IMR-90 (cell line): ENCODE results near the gene SLC34A3. TPM values are rescaled to one million over a fixed set of nuclear protein-coding genes. Genes with fewer than 3 reads are reported as not detected.
A peak's percentile ranks its signal among the peaks of the same experiment; 100 is the strongest.

Source experiments
- ATAC-seq: fragments of 200-7000 bp; cut with Tn5 transposase; 2 replicates; pipeline ENCODE4 v1.9.1; 2020; ENCODE audit warnings: low read depth, mild to moderate bottlenecking, moderate library complexity
- BruUV-seq: library from RNA; stranded (reverse); fragments of 400-500 nt; replicated peaks from 2 replicates; lab custom pipeline; 2021; lab: Mats Ljungman, UMichigan
- CTCF ChIA-PET: fragments of 300-600 bp; formaldehyde crosslinking; extraction: SDS; loops from one replicate; lab custom pipeline; 2021; ENCODE audit warnings: antibody characterized with exemption; lab: Yijun Ruan, JAX
- POLR2A ChIA-PET: fragments of 300-600 bp; sonication (Branson Sonifier 250); formaldehyde crosslinking; loops from one replicate; lab custom pipeline; 2022; ENCODE audit warnings: antibody characterized with exemption; ENCODE audit not compliant: unreplicated experiment; lab: Charles Lee
- DNase-seq: peaks from one replicate; pipeline ENCODE4 v3.0.0; 2013
- H2AFZ ChIP-seq: replicated peaks from 2 replicates; pipeline ENCODE3; 2013; ENCODE audit warnings: low read length, mild to moderate bottlenecking; ENCODE audit not compliant: poor library complexity
- H2AK5ac ChIP-seq: 2 replicates; pipeline ENCODE4 v1.6.1; 2013; ENCODE audit warnings: low read depth, low read length, inconsistent platforms
- H2AK9ac ChIP-seq: replicated peaks from 2 replicates; pipeline ENCODE3; 2013; ENCODE audit warnings: mild to moderate bottlenecking, low read depth, low read length, moderate library complexity; ENCODE audit not compliant: poor library complexity
- H2BK120ac ChIP-seq: 2 replicates; pipeline ENCODE4 v1.6.1; 2013; ENCODE audit warnings: low read depth, low read length, inconsistent platforms
- H2BK15ac ChIP-seq: 3 replicates; pipeline ENCODE4 v1.6.1; 2013; ENCODE audit warnings: low read depth, low read length, inconsistent platforms
- H2BK20ac ChIP-seq: 2 replicates; pipeline ENCODE4 v1.6.1; 2013; ENCODE audit warnings: low read depth, mild to moderate bottlenecking, inconsistent platforms, low read length, moderate library complexity
- H2BK5ac ChIP-seq: 2 replicates; pipeline ENCODE4 v1.6.1; 2013; ENCODE audit warnings: mild to moderate bottlenecking, low read depth, low read length, inconsistent platforms; ENCODE audit not compliant: poor library complexity, severe bottlenecking
- H3K14ac ChIP-seq: replicated peaks from 2 replicates; pipeline ENCODE4 v1.6.1; 2013; ENCODE audit warnings: low read depth, low read length, inconsistent platforms
- H3K18ac ChIP-seq: 2 replicates; pipeline ENCODE4 v1.6.1; 2013; ENCODE audit warnings: low read depth, low read length, control low read depth
- H3K23ac ChIP-seq: 2 replicates; pipeline ENCODE4 v1.6.1; 2013; ENCODE audit warnings: low read depth, low read length, inconsistent platforms
- H3K27ac ChIP-seq: 2 replicates; pipeline ENCODE4 v1.5.1; 2013; ENCODE audit warnings: mild to moderate bottlenecking, control low read depth, low read length; ENCODE audit not compliant: insufficient read depth
- H3K27me3 ChIP-seq: 2 replicates; pipeline ENCODE4 v1.6.1; 2013; ENCODE audit warnings: low read length; ENCODE audit not compliant: control insufficient read depth, insufficient read depth
- H3K36me3 ChIP-seq: 2 replicates; pipeline ENCODE4 v1.6.1; 2013; ENCODE audit warnings: low read length, mixed read lengths; ENCODE audit not compliant: control insufficient read depth, insufficient read depth
- H3K4ac ChIP-seq: 2 replicates; pipeline ENCODE4 v1.6.1; 2013; ENCODE audit warnings: low read depth, low read length, inconsistent platforms
- H3K4me1 ChIP-seq: 2 replicates; pipeline ENCODE4 v1.6.1; 2013; ENCODE audit warnings: low read length, mixed read lengths; ENCODE audit not compliant: control insufficient read depth, insufficient read depth
- H3K4me2 ChIP-seq: 2 replicates; pipeline ENCODE4 v1.6.1; 2013; ENCODE audit warnings: low read depth, mild to moderate bottlenecking, control low read depth, low read length, moderate library complexity
- H3K4me3 ChIP-seq: 2 replicates; pipeline ENCODE4 v1.5.1; 2013; ENCODE audit warnings: low read depth, mild to moderate bottlenecking, control low read depth, low read length, moderate library complexity; ENCODE audit not compliant: insufficient read depth
- H3K56ac ChIP-seq: 2 replicates; pipeline ENCODE4 v1.6.1; 2013; ENCODE audit warnings: low read length, inconsistent platforms; ENCODE audit not compliant: insufficient read depth; ENCODE audit errors: extremely low read depth
- H3K79me1 ChIP-seq, 2 experiments: 2 replicates each; pipeline ENCODE4 v1.6.1; 2013; ENCODE audit warnings: low read length in 2 of 2, inconsistent platforms in 1 of 2, low read depth in 1 of 2
- H3K9ac ChIP-seq: 2 replicates; pipeline ENCODE4 v1.6.1; 2013; ENCODE audit warnings: low read depth, low read length, control low read depth
- H3K9me1 ChIP-seq: 2 replicates; pipeline ENCODE4 v1.6.1; 2013; ENCODE audit warnings: low read length, inconsistent platforms; ENCODE audit not compliant: insufficient read depth
- H3K9me3 ChIP-seq: 2 replicates; pipeline ENCODE4 v1.6.1; 2013; ENCODE audit warnings: low read length; ENCODE audit not compliant: control insufficient read depth, insufficient read depth
- H4K20me1 ChIP-seq: 2 replicates; pipeline ENCODE4 v1.6.1; 2013; ENCODE audit warnings: low read length, inconsistent platforms; ENCODE audit not compliant: insufficient read depth
- H4K5ac ChIP-seq: 2 replicates; pipeline ENCODE4 v1.6.1; 2013; ENCODE audit warnings: mild to moderate bottlenecking, low read depth, low read length, control low read depth
- H4K8ac ChIP-seq, 2 experiments: 2 replicates each; pipeline ENCODE4 v1.6.1; 2013; ENCODE audit warnings: low read depth in 2 of 2, low read length in 2 of 2, control low read depth in 1 of 2, inconsistent platforms in 1 of 2
- H4K91ac ChIP-seq: 2 replicates; pipeline ENCODE4 v1.6.1; 2013; ENCODE audit warnings: low read depth, low read length, inconsistent platforms; ENCODE audit not compliant: insufficient read depth
- NFE2L2 ChIP-seq: fragments of 150-350 bp; IDR thresholded peaks from 2 replicates; pipeline ENCODE4 v1.6.1; 2016; ENCODE audit warnings: low read depth, mild to moderate bottlenecking, low read length
- SMC3 ChIP-seq: fragments of 150-350 bp; IDR thresholded peaks from 2 replicates; pipeline ENCODE4 v1.6.1; 2016; ENCODE audit warnings: low read depth, mild to moderate bottlenecking, antibody characterized with exemption, low read length, moderate library complexity
- WGBS, 2 experiments: methylation state at CpG; one replicate each; pipeline versions ENCODE4 v1.1.5 to v1.1.7; 2013; ENCODE audit warnings: missing lambda C conversion rate in 2 of 2; ENCODE audit not compliant: insufficient read length in 1 of 2; ENCODE audit errors: extremely low coverage in 2 of 2; 5-methylcytosine and 5-hydroxymethylcytosine counted together
- dilution Hi-C: fragments of 300-500 bp; cut with HindIII; formaldehyde crosslinking; loops from one replicate; pipeline ENCODE4 v1.14.3; 2018; ENCODE audit warnings: low sequenced_read_pairs; ENCODE audit not compliant: unreplicated experiment
- in situ Hi-C: fragments of 300-500 bp; cut with MboI; formaldehyde crosslinking; loops from 3 replicates; pipeline ENCODE4 v1.14.3; 2019; ENCODE audit warnings: low sequenced_read_pairs, inconsistent platforms, mixed read lengths
- intact Hi-C: fragments of 100-400 bp; cut with micrococcal nuclease; formaldehyde crosslinking; loops from 2 replicates; pipeline ENCODE4 v1.10.0; 2022
- polyA plus RNA-seq, 3 experiments: library from polyadenylated mRNA; depleted of rRNA; stranded (reverse); fragments of >200 nt; gene quantifications; 2 replicates each; pipeline ENCODE4 v1.2.3, GENCODE V29; 2012; ENCODE audit warnings: low replicate concordance in 1 of 3
- total RNA-seq: library from RNA; depleted of rRNA; stranded (reverse); fragments of >200 nt; gene quantifications from 2 replicates; pipeline ENCODE4 v1.2.3, GENCODE V29; 2012
- TF ChIP-seq, protein P1 (sequence below): conservative IDR thresholded peaks from 2 replicates; pipeline ENCODE4 v1.5.1; 2012; ENCODE audit warnings: mild to moderate bottlenecking, low read depth, low read length, improper control_type of control experiment

Gene SLC34A3
- total and polyA plus RNA-seq, 2 of the 4 experiments (the other 2 are of a cell fraction) = not detected

DNA sequence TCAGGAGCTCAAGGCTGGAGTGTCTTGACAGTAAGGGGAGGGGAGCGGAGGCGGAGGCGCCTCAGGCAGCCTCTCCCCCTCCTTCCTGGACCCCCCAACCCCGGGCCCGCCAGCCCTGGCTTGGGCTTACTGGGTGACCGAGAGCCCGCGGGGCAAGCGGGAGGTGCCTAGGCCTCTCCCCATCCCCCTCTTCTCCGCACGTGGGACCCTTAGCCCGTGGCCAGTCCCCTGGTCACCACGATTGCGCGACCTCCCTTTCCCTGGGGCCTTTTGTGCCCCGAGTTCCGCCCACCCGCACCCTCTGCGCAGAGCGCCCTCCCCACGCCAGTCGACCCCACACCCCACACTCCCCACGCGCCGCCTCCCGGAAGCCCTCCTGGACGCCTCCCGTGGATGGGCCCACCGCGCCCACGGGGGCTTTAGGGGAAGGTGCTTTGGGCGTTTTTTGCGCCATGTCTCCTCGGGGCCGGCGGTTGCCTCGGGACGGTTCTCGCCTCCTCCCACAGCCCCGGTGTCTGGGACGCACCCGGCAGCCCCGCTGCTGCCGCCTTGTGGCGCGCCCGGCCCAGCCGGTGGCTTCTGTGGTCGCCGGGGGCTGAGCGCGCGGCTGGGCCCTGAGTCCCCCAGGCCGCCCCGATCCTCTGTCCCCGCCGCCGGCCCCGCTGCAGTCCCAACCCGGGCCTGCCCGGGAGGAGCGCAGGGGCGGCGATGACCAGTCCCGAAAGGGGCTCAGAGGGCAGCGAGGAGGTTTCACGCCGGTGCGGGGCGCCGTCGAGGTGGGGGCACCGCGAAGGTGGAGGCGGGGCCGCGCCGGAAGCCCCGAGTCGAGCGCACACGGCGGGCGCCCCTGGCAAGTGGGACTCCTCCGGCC, 50.0 kb downstream of the SLC34A3 start:
- 21% methylated on average over 25 of the region's 85 CpGs; no CpG with 5 or more reads in 1 of the 2 experiments for WGBS, 2 experiments
- no peak for ATAC-seq
- BruUV-seq = no TSS peak

More for the DNA sequence above, 50.0 kb downstream of the SLC34A3 start:
- H2BK20ac ChIP-seq = no peak overlapping the region
- H3K56ac ChIP-seq = no peak overlapping the region
- no peak for DNase-seq
- no peak overlapping the region for H3K27ac ChIP-seq
- H2BK5ac ChIP-seq = no peak overlapping the region
- no peaks in the 10 kb centered on the region for H3K27me3 ChIP-seq
- no peak overlapping the region for H2BK120ac ChIP-seq
- H3K4me3 ChIP-seq = no peak overlapping the region
- dilution Hi-C loops (no loop called here), in situ Hi-C loops (no loop called here), intact Hi-C loops (no loop called here)
- no peak for TF ChIP-seq NFE2L2
- TF ChIP-seq SMC3 = 0 out of 2 replicates have a peak, but pooled peaks have one; percentile 8
- TF ChIP-seq, protein P1, sequence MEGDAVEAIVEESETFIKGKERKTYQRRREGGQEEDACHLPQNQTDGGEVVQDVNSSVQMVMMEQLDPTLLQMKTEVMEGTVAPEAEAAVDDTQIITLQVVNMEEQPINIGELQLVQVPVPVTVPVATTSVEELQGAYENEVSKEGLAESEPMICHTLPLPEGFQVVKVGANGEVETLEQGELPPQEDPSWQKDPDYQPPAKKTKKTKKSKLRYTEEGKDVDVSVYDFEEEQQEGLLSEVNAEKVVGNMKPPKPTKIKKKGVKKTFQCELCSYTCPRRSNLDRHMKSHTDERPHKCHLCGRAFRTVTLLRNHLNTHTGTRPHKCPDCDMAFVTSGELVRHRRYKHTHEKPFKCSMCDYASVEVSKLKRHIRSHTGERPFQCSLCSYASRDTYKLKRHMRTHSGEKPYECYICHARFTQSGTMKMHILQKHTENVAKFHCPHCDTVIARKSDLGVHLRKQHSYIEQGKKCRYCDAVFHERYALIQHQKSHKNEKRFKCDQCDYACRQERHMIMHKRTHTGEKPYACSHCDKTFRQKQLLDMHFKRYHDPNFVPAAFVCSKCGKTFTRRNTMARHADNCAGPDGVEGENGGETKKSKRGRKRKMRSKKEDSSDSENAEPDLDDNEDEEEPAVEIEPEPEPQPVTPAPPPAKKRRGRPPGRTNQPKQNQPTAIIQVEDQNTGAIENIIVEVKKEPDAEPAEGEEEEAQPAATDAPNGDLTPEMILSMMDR = peak; percentile 33; the same call in 1 of the 2 replicates
- H3K4me1 ChIP-seq = peaks cover 21% of the 10 kb centered on the region
- no peak overlapping the region for H4K5ac ChIP-seq
- no peaks in the 10 kb centered on the region for H3K9me3 ChIP-seq
- peak overlapping the region; percentile 72 for H2AK9ac ChIP-seq
- ChIA-PET POLR2A (no interaction called here), CTCF (no interaction called here)
- no peak overlapping the region for H3K9ac ChIP-seq
- H3K4ac ChIP-seq = no peak overlapping the region
- H3K23ac ChIP-seq = no peak overlapping the region
- H3K9me1 ChIP-seq = no peaks in the 10 kb centered on the region
- no peak overlapping the region for H3K18ac ChIP-seq
- H3K36me3 ChIP-seq = peaks cover 29% of the 10 kb centered on the region
- peaks cover 0 to 49% of the 10 kb centered on the region in 2 experiments for H3K79me1 ChIP-seq
- H3K4me2 ChIP-seq = no peak overlapping the region
- no peak overlapping the region for H4K91ac ChIP-seq
- H2BK15ac ChIP-seq = no peak overlapping the region
- peak overlapping the region; percentile 28; the same call in 1 of the 2 replicates for H2AK5ac ChIP-seq
- peaks cover 40% of the 10 kb centered on the region for H4K20me1 ChIP-seq
- H3K14ac ChIP-seq = no peak overlapping the region
- peak overlapping the region; percentile 21 for H2AFZ ChIP-seq
- H4K8ac ChIP-seq = no peak overlapping the region
